Nucleus accumbens (tissue), 56 donors: Measurements from ENCODE around the gene FNDC11.

Experiments
- DNase-seq, 56 donors: peaks; one replicate each; lab custom pipeline; 2025; lab: John Stamatoyannopoulos, UW

The FNDC11 gene

DNA sequence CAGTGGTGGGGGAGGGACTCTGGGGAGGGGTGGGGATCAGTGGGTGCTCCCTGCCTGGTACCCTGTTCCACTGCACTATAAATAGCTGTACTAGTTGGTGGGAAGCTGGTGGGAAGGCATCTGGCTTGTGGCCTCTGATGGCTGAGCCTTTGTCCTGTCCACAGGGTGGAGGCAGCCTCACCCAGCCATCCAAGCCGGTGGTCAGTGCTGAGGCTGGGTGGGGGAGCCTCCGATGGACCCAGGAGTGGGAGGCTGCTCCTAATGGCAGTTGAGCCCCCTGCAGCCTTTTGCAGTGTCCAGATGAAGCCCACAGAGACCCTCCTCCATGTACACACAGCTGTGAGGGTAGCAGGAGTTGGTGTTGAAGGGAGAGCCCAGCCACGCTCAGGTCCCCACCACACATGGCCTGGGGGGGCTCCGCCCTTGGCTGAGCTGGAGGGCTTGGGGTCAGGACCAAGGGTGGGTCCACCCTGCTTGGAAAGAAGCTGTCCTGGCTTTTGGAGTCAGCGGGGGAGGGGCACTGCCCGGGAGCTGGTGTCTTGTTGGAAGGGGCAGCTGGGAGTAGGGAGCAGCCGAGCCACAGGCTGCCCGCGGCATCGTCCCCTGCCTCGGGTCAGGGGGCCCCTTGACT is 30.9 kb upstream of the FNDC11 start:
- DNase-seq: no peak

DNA sequence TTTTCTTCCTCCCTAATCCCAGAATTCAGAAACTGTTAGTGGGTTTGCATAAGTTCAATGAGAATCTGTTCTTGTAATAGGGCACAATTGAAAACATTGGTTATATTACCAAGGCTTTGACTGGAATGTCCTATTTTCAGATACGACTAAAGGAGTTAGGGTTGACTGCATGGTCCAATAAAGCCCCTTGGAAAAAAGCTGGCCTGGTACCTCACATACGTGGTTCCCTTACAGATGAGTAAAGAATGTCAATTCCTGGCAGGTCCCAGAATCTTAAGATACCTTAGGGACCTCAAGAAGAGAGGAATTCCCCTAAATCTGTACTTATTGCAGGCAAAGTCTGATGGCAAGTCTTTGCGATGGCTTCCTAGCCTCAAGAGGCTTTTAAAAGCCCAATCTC is 28.8 kb upstream of the FNDC11 start:
- DNase-seq: no peak

DNA sequence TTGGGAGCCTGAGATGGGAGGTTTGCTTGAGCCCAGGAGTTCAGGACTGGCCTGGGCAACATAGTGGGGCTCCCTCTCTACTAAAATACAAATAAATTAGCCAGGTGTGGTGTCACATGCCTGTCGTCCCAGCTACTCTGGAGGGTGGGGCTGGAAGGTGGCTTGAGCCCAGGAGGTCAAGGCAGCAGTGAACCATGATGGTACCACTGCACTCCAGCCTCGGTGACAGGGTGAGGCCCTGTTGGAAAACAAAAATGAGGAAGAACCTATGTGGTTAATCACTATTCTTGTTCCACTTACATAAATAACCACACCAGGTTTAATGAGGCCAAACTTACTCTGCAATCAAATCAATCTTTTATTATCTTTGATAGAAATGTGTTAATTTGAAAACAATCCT is 28.0 kb upstream of the FNDC11 start:
- DNase-seq: no peak

DNA sequence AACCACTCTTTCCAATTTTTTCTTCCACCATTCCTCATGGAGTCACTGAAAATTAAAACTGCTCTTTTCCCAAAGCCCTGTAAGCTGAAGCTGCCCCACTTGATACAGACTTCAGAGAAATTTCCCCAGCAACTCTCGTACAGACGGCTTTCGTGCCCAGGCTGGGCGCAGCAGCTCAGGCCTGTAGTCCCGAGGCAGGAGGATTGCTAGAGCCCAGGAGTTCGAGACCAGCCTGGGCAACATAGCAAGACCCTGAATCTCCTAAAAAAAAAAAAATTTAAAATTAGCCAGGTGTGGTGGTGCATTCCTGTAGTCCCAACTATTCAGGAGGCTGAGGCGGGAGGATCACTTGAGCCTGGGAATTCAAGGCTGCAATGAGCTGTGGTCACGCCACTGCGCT is 26.8 kb upstream of the FNDC11 start:
- DNase-seq: no peak

DNA sequence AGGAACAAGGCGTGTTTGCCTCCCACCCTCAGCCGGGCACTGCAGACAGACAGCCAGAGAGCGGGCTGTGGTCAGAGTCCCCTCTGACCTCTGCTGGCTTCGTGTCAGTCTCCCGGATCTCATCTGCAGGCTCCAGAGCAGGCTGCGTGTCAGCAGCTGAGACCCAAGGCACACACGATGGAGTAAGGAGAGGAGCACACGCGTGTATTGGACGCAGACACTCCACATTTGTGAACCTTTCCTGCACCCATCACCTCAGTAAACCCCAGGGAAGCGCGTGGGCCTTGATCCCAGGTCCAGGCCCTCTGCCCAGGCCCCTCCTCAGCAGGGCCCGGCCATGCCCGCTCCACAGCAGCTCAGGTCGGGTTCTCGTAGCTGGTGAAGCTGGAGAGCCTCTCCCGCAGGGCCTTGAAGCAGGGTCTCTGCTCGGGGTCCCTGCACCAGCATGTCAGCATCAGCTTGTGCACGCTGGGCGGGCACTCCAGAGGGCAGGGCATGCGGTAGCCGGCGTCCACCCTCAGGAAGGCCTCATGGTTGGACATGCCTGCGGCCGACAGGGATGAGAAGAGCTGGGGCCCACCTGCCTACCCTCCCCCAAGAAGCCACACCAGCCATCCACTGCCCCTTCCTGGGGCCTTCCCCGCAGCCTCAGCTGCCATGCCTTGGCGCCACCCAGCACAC is 24.6 kb upstream of the FNDC11 start:
- DNase-seq: no peak

DNA sequence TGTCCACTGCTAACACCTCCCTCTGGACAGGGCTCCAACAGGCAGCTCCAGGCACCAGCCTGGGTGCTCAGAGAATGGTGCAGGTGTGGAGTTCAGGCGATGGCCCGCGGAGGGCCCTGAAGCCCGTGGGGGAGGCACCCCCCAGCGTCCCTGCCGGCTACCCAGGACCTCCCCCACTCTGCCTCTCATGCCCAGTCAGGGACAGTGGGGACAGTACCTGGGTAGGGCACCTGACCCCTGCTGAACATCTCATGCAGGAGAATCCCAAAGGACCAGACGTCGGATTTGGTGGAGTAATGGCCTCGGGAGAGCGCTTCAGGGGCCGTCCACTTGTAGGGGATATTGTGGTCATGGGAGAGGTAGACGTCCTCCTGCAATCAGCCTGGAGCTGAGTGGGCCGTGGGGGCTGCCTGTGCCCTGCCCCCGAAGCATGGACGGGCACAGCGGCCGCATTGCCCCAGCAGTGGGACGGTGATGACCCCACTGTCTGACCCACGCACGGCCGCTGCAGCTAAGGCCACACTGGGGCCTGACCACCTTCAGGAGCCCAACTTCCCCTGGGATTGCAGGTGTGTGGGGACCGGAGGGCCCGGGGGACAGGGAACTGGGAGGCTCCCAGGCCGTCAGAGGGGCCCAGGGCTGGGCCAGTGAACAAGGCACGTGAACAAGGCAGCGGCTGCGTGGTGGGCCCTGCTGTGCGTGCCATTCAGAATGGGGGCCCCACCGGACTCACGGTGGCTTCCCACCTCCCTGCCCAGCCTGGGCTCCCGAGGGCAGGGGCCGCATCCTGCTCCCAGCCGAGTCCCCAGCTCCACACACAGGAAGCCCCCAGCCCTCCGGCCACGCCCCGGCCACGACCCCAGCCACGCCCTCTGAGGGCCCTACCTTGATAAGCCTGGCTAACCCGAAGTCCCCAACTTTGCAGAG is 23.8 kb upstream of the FNDC11 start:
- no peak for DNase-seq

DNA sequence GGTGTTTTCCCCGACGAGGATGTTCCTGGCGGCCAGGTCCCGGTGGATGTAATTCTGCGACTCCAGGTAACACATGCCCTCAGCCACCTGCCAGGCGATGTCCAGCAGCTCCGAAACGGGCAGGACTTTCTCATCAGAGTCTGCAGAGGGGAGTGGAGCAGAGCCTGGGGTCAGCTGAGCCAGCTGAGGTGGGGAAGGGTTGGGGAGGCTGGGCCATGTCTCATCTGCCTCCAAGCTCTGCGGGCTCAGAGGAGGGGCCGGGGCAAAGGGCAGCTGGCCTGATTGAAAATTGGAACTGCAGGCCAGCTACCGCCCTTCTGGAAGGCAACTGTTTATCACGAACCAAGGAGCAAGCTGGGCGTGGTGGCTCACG is 23.2 kb upstream of the FNDC11 start:
- DNase-seq: no peak

DNA sequence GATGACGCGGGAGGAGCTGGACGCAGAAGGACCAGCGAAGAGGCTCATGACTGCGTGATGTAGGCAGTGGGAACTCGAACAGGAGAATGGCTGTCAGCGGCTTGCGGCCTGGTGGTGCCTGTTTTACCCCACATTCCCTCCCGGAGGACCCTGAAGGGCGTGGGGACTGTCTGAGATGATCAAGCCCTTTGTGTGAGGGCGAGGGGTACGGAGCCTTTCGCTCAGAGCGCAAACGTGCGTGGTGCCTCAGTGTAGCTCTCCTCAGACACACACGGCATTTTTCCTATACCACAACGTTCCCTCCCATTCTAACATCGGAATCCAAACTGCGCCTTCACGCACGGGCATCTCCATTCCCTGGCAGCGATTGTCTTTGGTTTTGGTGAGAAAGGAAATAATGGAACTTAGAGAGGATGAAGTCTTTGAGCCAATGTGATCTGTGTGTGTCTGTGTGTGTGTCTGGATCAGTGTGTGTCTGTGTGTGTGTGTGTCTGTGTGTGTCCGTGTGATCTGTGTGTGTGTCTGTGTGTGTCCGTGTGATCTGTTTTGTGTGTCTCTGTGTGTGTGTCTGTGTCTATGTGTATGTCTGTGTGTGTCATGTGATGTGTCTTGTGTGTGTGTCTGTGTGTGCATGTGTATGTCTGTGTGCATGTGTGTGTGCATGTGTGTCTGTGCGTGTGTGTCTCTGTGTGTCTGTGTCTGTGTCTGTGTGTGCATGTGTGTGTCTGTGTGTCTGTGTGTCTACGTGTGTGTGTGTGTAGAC is 22.1 kb upstream of the FNDC11 start:
- no peak for DNase-seq

DNA sequence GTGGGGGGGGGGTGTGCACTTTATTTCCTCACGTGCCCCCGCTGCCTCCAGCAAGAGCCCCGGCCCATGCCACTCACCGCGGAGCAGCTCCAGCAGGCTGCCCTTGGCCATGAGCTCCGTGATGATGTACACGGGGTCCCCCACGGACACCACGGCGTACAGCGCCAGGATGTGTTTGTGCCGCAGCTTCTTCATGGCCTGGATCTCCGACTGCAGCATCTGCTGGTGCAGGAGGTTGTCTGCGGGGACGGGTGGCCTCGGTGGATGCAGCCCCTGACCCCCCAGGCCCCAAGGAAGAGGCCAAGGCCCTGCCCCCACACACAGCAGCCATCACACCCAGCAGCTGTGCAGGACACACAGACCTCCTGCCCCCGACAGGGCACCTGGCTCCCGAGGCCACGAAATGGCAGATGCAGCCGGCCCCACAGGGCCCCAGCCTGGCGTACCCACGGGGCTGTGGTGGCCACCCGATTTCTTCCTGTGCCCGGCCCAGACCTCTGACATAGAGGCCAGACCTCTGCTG is 21.4 kb upstream of the FNDC11 start:
- no peak for DNase-seq

DNA sequence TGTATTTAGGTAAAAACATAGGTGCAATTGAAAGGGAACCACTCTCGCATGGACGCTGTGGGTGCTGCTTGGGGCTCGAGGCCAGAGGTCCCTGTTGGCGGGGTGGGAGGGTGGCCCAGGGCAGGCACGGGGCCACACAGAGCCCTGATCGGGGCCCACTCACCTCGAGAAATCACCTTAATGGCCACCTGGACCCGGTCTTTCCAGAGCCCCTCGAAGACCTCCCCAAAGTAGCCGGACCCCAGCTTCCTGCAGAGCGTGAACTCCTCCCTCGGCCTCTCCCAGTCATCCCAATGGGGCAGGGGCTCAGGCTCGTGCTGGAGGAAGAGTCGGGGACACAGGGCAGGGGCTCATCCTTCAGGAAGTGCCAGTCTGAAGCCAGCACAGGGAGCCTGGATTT is 20.6 kb upstream of the FNDC11 start:
- no peak for DNase-seq

DNA sequence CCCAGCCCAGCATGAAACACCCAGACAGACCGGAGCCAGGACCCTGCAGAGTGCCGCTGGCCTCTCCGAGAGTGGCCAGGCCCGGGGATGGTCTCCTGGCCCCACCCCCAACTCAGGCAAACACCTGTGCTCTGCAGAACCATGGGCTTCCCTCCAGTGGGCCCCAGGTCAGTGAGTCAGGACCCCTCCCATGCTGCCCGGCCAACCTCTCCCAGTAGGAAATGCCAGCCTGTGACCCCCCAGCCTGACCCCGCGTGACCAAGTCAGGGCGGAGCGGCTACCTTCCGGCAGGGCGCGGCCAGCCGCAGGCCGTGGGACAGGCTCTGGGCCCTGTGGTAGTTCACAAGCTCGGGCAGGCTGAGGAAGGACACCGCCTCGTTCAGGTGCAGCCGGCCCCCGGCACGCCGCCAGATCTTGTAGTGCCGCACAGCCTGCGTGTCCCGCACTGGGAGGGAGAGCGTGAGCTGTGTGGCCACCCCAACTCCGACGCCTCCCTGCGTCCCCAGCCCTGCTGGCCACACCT is 20.0 kb upstream of the FNDC11 start:
- DNase-seq: no peak

DNA sequence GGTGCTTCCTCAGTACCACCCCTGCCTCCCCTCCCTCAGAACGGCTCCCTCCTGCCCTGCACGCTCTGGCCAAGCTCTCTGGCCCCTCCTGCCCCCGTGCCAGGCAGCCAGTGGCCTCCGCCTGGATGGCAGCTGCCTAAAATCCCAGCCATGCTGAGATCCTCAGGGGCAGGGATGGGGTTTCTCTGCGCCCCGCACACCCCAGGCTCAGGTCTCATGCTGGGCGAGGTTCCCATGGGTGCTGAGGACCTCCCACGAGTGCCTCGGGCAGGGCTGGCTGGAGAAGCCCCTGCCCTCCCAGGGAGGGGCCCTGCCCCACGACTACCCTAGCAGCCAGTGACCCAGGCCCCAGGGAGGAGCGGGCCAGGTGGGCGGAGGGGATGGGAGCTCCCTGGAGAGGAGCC is 19.5 kb upstream of the FNDC11 start:
- DNase-seq: no peak

DNA sequence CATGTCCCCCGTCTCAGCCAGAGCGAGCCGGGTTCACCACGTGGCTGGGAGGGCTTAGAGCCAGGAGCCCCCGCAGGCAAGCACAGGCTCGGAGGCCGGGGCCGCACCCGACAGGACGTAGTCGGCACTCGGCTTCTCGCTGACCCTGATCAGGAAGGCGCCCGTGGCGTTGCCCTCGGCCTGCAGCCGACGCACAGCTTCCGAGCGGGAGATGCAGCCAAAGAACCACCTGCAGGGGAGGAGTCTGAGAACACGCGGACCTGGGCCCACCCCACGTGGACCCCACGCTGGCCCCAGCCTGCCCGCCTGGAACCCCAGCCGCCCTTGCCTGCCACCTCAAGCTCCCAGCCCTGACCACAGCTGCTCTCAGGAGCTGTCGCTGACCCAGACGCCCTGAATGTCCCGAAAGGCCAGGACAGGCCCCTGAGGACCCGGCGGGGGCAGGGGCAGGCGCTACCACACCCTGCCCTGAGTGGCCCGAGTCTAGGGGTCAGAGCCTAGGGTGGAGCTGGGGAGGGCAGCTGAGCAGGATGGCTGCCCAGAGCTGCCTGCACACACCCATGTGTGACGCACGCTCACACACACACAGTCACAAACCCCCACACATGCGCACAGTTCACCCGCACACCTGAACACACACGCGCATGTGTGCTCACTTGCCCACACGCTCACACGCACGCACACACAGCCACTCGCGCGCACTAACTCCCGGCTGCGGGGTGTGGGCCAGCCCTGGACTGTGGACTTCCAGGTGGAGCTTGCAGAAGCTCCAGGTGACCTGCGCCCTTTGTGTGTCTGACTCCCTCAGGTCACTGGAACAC is 18.9 kb upstream of the FNDC11 start:
- DNase-seq: no peak

DNA sequence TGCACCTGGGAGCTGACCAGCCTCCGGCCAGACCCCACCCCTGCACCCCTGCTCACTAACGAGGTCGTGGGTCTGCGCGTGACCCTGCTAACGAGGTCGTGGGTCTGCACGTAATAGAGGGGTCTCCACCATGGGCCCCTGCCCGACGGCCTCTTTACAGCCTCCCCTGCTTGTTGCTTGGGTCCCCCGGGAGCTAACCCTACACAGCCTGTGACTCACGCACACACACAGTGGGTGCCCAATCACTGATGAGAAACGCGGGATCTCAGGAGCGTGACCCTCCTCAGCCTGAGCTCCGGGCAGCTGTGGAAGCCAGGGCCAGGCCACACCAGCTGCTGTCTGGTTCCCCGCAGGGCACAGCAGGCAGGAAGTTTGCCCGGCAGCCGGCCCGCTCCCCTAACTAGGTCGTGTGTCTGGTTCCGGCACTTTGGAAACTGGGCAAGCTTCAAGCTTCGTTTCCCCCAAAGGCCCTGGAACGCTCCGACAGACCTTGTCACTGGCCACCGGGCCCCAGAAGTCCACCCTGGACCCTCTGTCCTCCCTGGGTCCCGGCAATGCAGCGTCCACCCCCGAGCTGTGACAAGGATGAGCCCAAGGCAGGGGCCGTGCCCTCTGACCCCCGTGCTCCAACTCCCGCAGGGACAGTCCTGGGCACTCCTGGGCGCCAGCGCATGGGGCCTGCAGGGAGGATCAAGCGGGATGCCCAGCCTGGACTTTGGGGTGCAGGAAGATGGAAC is 17.6 kb upstream of the FNDC11 start:
- no peak for DNase-seq

DNA sequence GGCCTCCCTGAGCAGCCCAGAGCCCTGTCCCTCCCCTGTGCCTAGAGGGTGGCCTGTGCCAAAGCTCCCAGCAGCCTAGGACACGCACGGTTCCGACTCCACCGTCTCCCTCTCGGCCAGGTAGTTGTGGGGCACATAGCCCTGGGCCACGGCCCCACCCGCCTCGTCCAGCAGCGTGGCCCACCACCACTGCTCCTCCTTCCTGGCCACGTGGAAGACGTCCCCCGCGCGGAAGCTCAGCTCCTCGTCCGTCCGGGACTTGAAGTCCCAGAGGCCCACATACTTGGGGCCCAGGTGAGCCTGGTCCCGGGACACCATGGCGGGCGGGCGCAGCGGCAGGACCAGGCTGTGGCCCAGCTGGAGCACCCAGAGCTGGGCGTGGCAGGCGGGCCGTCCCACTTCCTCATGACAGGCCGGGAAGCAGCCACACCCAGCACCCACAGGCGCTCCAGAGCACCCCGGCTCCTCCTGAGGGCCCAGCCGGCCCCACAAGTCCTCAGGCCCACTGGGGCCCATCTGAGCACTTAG is 16.9 kb upstream of the FNDC11 start, which contains the start of gene PTK6:
TSS of gene PTK6 (minus strand) at position 380 of the 528 bp plus-strand sequence. CDS start at position 318, 62 bp downstream.
- no peak for DNase-seq

DNA sequence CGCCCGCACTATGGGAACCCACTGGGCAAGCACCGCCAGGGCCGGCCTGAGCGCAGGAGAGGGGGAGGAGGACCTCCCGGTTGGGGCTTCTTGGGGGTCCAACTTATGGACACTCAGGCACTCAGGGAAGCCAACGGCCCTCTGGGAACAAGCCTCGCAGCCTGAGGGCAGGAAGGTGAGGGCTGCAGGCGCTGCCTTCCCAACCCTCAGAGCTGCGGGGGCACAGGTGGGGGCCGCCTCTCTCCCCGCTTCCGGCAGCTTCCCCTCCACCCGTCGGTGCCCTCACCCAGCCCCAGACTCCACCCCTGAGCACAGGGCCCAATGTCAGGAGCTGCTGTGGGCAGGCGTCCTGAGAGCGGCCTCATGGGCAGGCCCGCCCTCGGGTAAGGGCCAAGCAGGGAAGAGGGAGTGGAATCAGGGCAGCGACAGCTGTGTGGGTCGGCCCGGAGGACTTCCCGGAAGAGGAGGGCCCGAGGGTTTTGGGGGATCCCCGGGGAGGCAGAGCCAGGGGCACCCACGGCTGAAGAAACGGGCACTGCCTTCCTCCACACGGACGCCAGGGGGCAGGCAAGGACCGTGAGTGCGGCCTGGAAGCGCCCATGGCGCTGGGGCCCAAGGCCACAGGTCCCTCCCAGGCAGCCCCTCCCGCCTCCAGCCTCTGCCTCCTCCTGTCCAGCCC is 16.3 kb upstream of the FNDC11 start:
- DNase-seq: peak in 48 of 56 donors; percentile 7 to 81 (median 44)

DNA sequence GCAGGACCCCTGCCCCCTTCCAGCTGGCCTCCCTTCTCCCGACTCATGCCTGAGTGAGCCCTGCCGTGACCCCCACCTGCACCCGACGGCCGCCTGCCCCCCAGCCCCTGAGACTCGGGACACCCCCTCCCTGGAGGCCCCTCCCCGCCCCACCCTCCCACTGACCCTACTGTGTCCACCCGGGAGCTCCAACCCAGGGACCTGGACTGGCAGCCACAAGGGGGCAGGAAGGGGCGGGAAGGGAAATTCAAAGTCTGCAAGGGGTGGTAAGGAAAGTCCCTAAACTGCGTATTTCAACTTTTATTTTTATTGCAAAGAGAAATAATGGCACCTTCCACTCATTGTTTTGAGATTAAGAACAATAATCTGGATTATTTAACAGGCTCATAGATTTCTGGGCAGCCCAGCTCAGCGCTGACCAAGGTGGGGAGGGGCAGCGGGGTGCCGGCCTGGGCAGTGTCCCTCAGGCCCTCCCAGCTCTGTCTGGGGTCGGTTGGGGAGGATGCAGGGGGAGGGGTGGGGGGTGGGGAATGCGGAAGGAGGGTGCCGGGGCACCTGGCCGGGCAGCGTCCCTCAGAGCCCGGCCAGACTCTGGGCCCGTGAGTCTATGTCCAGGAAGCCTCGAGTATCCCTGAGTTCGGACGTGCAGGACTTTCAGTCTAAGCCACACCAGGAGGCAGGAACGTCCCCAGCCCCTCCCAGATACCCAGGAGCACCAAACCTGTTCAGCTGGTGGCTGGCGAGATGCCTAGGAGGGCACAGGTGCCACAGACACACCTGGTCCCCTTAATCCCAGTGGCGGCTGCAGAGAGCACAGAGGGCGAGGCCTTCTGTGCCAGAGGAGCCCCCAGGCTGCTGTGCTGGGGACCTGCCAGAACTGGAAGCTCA is 15.5 kb upstream of the FNDC11 start:
- no peak for DNase-seq
